Motor neuron (in vitro differentiated cells): ENCODE data around the gene PHF14. TPM values are rescaled to one million over a fixed set of nuclear protein-coding genes. Genes with fewer than 3 reads are reported as not detected.
"Not testable (repeated sequence)": the region's sequence is repeated elsewhere in the genome, so short reads cannot be mapped to it uniquely, and the experiment has no call there.

Source experiments
- ATAC-seq, 8 experiments: fragments of 200-7000 bp; cut with Tn5 transposase; replicated peaks in 6 of 8; 2 replicates each; pipeline ENCODE4 v1.8.0; 2021; ENCODE audit warnings: mild to moderate bottlenecking in 8 of 8, moderate library complexity in 8 of 8
- H3K27ac ChIP-seq, 2 donors: fragments of 250-450 bp; sonication (Bioruptor Pico); 2 replicates each; pipeline ENCODE4 v1.9.0; 2021; ENCODE audit warnings: antibody characterized with exemption in 2 of 2, mild to moderate bottlenecking in 2 of 2, moderate library complexity in 1 of 2
- H3K4me1 ChIP-seq, 2 donors: fragments of 250-450 bp; sonication (Bioruptor Pico); replicated peaks in 1 of 2; 2 replicates each; pipeline ENCODE4 v1.6.1; 2021; ENCODE audit warnings: antibody characterized with exemption in 2 of 2, mild to moderate bottlenecking in 2 of 2, moderate library complexity in 1 of 2
- H3K4me3 ChIP-seq, 5 donors: fragments of 250-450 bp; sonication (Bioruptor Pico); 2 replicates each; pipeline ENCODE4 v1.9.0; 2021; ENCODE audit warnings: antibody characterized with exemption in 5 of 5, mild to moderate bottlenecking in 5 of 5, moderate library complexity in 4 of 5
- WGBS, 10 experiments: fragments of 450-650 bp; shearing (Covaris generic); methylation state at CpG; one replicate each; pipeline ENCODE4 v1.0.0; 2022; 5-methylcytosine and 5-hydroxymethylcytosine counted together
- in situ Hi-C, 9 experiments: fragments of 400-800 bp; cut with MboI; loops; one replicate each; pipeline ENCODE4 v1.15.0; 2021; ENCODE audit warnings: low sequenced_read_pairs in 9 of 9, low pct_unique_long_range_greater_than_20kb in 2 of 9; ENCODE audit not compliant: unreplicated experiment in 9 of 9
- total RNA-seq, 8 experiments: library from RNA; unstranded; fragments of 300-600 nt; gene quantifications; 2 replicates each; pipeline versions ENCODE4 v1.2.3 to v1.2.4, GENCODE V29; 2022

PHF14 gene
- total RNA-seq, 8 experiments from 2014 or later, result 34.9 to 101 (median 77.4) TPM

GRCh38 chr7:10950974-10951578 is 22.6 kb upstream of the PHF14 start:
- H3K4me3 ChIP-seq, H3K27ac ChIP-seq, ATAC-seq, H3K4me1 ChIP-seq, in situ Hi-C loops: not testable (repeated sequence)
- WGBS, 10 experiments, result 20 to 100% (median 83%) methylated on average over 1 to 3 of the region's 4 CpGs; no CpG with 5 or more reads in 1 of the 10 experiments

- Histone ChIP-seq H3K27ac (no peak overlapping the region), H3K4me3 (no peak overlapping the region), H3K4me1 (no peaks in the 10 kb centered on the region)
- ATAC-seq, result no peak
- in situ Hi-C loops, result no loop called here
Measured at GRCh38 chr7:10952588-10952987, 21.1 kb upstream of the PHF14 start.

GRCh38 chr7:10953078-10953750 is 20.5 kb upstream of the PHF14 start:
- H3K27ac ChIP-seq, H3K4me3 ChIP-seq, H3K4me1 ChIP-seq, in situ Hi-C loops: not testable (repeated sequence)
- ATAC-seq, result peak in 1 of 8 experiments; percentile 45
- WGBS, 10 experiments, result 12 to 100% (median 72%) methylated on average over 1 to 3 of the region's 4 CpGs; no CpG with 5 or more reads in 2 of the 10 experiments

DNA sequence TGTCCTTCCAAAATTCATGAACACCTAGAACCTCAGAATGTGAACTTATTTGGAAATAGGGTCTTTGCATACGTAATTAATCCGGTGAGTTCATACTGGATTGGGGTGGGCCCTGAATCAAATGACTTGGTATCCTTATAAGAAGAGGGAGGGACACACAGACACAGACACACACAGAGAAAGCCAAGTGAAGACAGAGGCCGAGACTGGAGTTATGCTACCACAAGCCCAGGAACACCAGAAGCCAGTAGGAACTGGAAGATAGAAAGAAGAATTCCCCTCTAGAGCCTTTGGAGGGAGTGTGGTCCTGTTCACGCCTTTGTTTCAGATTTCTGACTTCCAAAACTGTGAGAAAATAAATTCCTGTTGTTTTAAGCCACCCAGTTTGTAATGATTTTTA is 17.1 kb upstream of the PHF14 start:
- Histone ChIP-seq H3K27ac (no peak overlapping the region), H3K4me3 (no peak overlapping the region), H3K4me1 (no peaks in the 10 kb centered on the region)
- in situ Hi-C loops, result no loop called here
- 40 to 100% (median 88%) methylated on average over 1 to 4 of the region's 4 CpGs for WGBS, 10 experiments
- no peak for ATAC-seq

DNA sequence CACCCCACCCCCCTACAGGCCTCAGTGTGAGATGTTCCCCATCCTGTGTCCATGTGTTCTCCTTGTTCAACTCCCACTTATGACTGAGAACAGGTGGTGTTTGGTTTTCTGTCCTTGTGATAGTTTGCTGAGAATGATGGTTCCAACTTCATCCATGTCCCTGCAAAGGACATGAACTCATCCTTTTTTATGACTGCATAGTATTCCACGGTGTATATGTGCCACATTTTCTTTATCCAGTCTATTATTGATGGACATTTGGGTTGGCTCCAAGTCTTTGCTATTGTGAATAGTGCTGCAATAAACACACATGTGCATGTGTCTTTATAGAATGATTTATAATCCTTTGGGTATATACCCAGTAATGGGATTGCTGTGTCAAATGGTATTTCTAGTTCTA is 13.4 kb upstream of the PHF14 start:
- ATAC-seq, H3K4me1 ChIP-seq, H3K4me3 ChIP-seq, in situ Hi-C loops, H3K27ac ChIP-seq: not testable (repeated sequence)
- 20 to 75% methylated on average over 1 of the region's 1 CpG; no CpG with 5 or more reads in 8 of the 10 experiments for WGBS, 10 experiments

GRCh38 chr7:10965016-10965415 is 8.7 kb upstream of the PHF14 start:
- ATAC-seq, in situ Hi-C loops, H3K27ac ChIP-seq, H3K4me3 ChIP-seq, H3K4me1 ChIP-seq: not testable (repeated sequence)
- 0 to 97% (median 90%) methylated on average over 2 to 4 of the region's 4 CpGs; no CpG with 5 or more reads in 1 of the 10 experiments for WGBS, 10 experiments

- Histone ChIP-seq H3K4me3 (no peak overlapping the region), H3K4me1 (peaks cover 13 to 20% of the 10 kb centered on the region in 2 donors), H3K27ac (no peak overlapping the region)
- ATAC-seq, result no peak
- WGBS, 10 experiments, result 67 to 100% (median 94%) methylated on average over 1 to 5 of the region's 5 CpGs; no CpG with 5 or more reads in 2 of the 10 experiments
- in situ Hi-C loops, result no loop called here
Measured at GRCh38 chr7:10972174-10972573, 1.5 kb upstream of the PHF14 start.

DNA sequence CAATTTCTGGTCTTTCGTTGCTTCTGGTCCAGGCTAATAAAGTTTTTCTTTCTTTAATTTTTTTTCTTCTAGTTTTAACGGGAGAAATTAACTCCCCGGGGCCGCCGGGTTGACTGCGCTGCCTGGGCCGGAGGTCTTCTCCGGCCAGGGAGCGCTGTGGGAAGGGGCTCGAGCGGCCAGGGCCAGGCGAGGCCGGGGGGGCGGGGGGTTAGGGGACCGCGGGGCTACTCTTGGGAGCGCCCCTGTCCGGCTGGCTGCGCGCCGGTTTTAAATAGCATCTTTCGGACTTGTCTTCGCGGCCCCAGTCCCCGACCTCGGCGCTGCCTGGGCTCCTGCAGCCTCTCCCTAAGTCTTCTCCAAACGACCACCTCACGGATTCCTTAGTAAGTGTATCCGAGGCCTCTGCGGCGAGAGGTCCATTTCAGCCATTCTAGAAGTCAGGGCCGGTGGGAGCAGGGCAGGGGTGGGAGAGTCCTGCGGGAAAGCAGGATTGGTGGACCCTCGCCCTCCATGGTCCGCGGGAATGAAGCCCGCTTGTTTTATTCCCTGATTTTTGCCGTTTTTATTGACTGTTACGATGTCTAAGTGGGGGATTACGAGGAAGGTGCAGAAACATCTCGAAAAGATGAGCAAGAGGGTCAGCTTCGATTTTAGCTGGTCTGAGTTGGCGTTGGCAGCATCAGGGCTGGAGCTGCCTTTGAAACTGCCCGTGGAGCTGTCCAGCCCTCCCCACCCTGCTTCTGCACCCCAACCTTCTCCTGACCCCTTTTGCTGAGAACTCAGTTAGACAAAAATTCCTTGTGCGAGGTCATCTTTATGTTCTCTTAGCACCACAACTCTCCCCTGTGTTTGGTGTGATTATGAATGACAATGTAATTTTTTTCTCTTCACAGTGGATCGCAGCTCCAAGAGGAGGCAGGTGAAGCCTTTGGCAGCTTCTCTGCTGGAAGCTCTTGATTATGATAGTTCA is 555 bp downstream of the PHF14 start:
- H3K4me1 ChIP-seq, result peaks cover 13 to 26% of the 10 kb centered on the region in 2 donors
- in situ Hi-C loops, result no loop called here
- H3K27ac ChIP-seq, result peak overlapping the region; percentile 89 to 92
- ATAC-seq, result peak; percentile 45 to 78 (median 62)
- 0 to 60% (median 0%) methylated on average over 1 to 18 of the region's 47 CpGs; no CpG with 5 or more reads in 3 of the 10 experiments for WGBS, 10 experiments
- peak overlapping the region; percentile 55 to 68 (median 62) for H3K4me3 ChIP-seq

GRCh38 chr7:10977113-10977512 is 3.4 kb downstream of the PHF14 start:
- 50 to 100% (median 87%) methylated on average over 1 to 4 of the region's 4 CpGs for WGBS, 10 experiments
- Histone ChIP-seq H3K27ac (no peak overlapping the region), H3K4me1 (peaks cover 13 to 26% of the 10 kb centered on the region in 2 donors), H3K4me3 (no peak overlapping the region)
- in situ Hi-C loops, result no loop called here
- no peak for ATAC-seq

DNA sequence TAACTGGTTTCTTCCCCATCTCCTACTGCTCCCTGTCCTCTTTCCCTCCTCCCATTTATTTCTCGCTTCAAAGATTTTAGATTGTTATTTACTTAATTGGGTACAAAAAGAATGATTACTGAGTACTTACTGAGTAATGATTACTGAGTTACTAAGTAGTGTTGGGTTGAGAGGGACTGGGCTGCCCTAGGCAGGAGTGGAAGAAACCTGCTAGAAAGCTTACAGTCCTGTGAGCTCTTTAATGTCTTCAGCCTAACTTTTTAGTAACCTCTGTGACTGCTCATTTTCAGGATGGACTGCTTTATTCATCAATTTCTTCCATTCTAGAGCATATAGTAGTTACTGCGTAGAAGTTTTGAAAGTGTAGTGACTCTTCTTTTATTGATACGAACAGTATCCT is 7.6 kb downstream of the PHF14 start:
- H3K4me3 ChIP-seq, result no peak overlapping the region
- no peak for ATAC-seq
- 92 to 100% (median 100%) methylated on average over 1 to 3 of the region's 3 CpGs; no CpG with 5 or more reads in 1 of the 10 experiments for WGBS, 10 experiments
- no peak overlapping the region for H3K27ac ChIP-seq
- in situ Hi-C loops, result no loop called here
- H3K4me1 ChIP-seq, result peaks cover 0 to 12% of the 10 kb centered on the region in 2 donors

GRCh38 chr7:10990748-10991147 is 17.1 kb downstream of the PHF14 start:
- ATAC-seq, H3K4me3 ChIP-seq, in situ Hi-C loops, H3K27ac ChIP-seq, H3K4me1 ChIP-seq: not testable (repeated sequence)
- WGBS, 10 experiments, result 80 to 100% (median 95%) methylated on average over 1 to 6 of the region's 6 CpGs

GRCh38 chr7:10995482-10996166 is 22.0 kb downstream of the PHF14 start:
- H3K4me1 ChIP-seq, in situ Hi-C loops, H3K27ac ChIP-seq, ATAC-seq, H3K4me3 ChIP-seq: not testable (repeated sequence)
- 90 to 100% (median 100%) methylated on average over 1 to 17 of the region's 34 CpGs; no CpG with 5 or more reads in 5 of the 10 experiments for WGBS, 10 experiments
